Parathyroid adenoma (tissue), 2 donors: ENCODE results near the gene TRABD2B.

Source experiments
- H2AFZ ChIP-seq: fragments of 300-600 bp; sonication (generic); one replicate; pipeline ENCODE4 v1.7.0; 2017; ENCODE audit warnings: antibody characterized with exemption, mild to moderate bottlenecking
- H3K27ac ChIP-seq: fragments of 300-600 bp; sonication (generic); one replicate; pipeline ENCODE4 v1.7.0; 2017
- H3K27me3 ChIP-seq: fragments of 300-600 bp; sonication (generic); one replicate; pipeline ENCODE4 v1.7.0; 2017; ENCODE audit warnings: low read length; ENCODE audit not compliant: control insufficient read depth, insufficient read depth
- H3K36me3 ChIP-seq: fragments of 300-600 bp; sonication (generic); one replicate; pipeline ENCODE4 v1.7.0; 2017; ENCODE audit warnings: low read length; ENCODE audit not compliant: control insufficient read depth, insufficient read depth
- H3K4me1 ChIP-seq: fragments of 300-600 bp; sonication (generic); one replicate; pipeline ENCODE4 v1.7.0; 2017; ENCODE audit warnings: control low read depth
- H3K4me2 ChIP-seq: fragments of 300-600 bp; sonication (generic); one replicate; pipeline ENCODE4 v1.7.0; 2017; ENCODE audit warnings: low read length
- H3K4me3 ChIP-seq: fragments of 300-600 bp; sonication (generic); one replicate; pipeline ENCODE4 v1.7.0; 2017; ENCODE audit warnings: low read depth, low read length
- H3K79me2 ChIP-seq: fragments of 300-600 bp; sonication (generic); one replicate; pipeline ENCODE4 v1.7.0; 2017; ENCODE audit warnings: control low read depth
- H3K9ac ChIP-seq: fragments of 300-600 bp; sonication (generic); one replicate; pipeline ENCODE4 v1.7.0; 2017; ENCODE audit warnings: mild to moderate bottlenecking
- H3K9me3 ChIP-seq: fragments of 300-600 bp; sonication (generic); one replicate; pipeline ENCODE4 v1.7.0; 2017; ENCODE audit warnings: low read length; ENCODE audit not compliant: control insufficient read depth
- CTCF ChIP-seq: fragments of 300-600 bp; sonication (generic); IDR thresholded peaks from one replicate; pipeline ENCODE4 v1.7.0; 2017; ENCODE audit warnings: antibody characterized with exemption, mild to moderate bottlenecking
- donor health status: primary hyperparathyroidism.

TRABD2B gene

GRCh38 chr1:48028218-48029069, 31.3 kb upstream of the TRABD2B start:
- Histone ChIP-seq H3K4me2 (no peak overlapping the region), H2AFZ (no peak overlapping the region), H3K36me3 (no peaks in the 10 kb centered on the region), H3K9me3 (no peaks in the 10 kb centered on the region), H3K4me1 (no peaks in the 10 kb centered on the region), H3K4me3 (no peak overlapping the region), H3K27me3 (no peaks in the 10 kb centered on the region), H3K27ac (no peak overlapping the region), H3K79me2 (no peaks in the 10 kb centered on the region), H3K9ac (no peak overlapping the region)
- TF ChIP-seq CTCF, result no peak

- Histone ChIP-seq H2AFZ (no peak overlapping the region), H3K9me3 (no peaks in the 10 kb centered on the region), H3K36me3 (no peaks in the 10 kb centered on the region), H3K27ac (no peak overlapping the region), H3K4me3 (no peak overlapping the region), H3K4me1 (no peaks in the 10 kb centered on the region), H3K9ac (no peak overlapping the region), H3K27me3 (no peaks in the 10 kb centered on the region), H3K79me2 (no peaks in the 10 kb centered on the region), H3K4me2 (no peak overlapping the region)
- no peak for TF ChIP-seq CTCF
Measured at GRCh38 chr1:48027533-48027835, 30.3 kb upstream of the TRABD2B start.

GRCh38 chr1:48026701-48027532, 29.7 kb upstream of the TRABD2B start:
- H3K9me3 ChIP-seq, result no peaks in the 10 kb centered on the region
- TF ChIP-seq CTCF, result no peak
- no peaks in the 10 kb centered on the region for H3K4me1 ChIP-seq
- H3K27ac ChIP-seq, result no peak overlapping the region
- H3K4me3 ChIP-seq, result no peak overlapping the region
- no peak overlapping the region for H3K4me2 ChIP-seq
- H2AFZ ChIP-seq, result no peak overlapping the region
- H3K79me2 ChIP-seq, result no peaks in the 10 kb centered on the region
- H3K36me3 ChIP-seq, result no peaks in the 10 kb centered on the region
- no peak overlapping the region for H3K9ac ChIP-seq
- no peaks in the 10 kb centered on the region for H3K27me3 ChIP-seq

GRCh38 chr1:48026275-48026674, 29.1 kb upstream of the TRABD2B start:
- H3K36me3 ChIP-seq, result no peaks in the 10 kb centered on the region
- H3K9ac ChIP-seq, result no peak overlapping the region
- no peaks in the 10 kb centered on the region for H3K9me3 ChIP-seq
- H3K4me1 ChIP-seq, result no peaks in the 10 kb centered on the region
- H3K27me3 ChIP-seq, result no peaks in the 10 kb centered on the region
- no peak overlapping the region for H3K4me3 ChIP-seq
- H3K4me2 ChIP-seq, result no peak overlapping the region
- no peaks in the 10 kb centered on the region for H3K79me2 ChIP-seq
- no peak for TF ChIP-seq CTCF
- no peak overlapping the region for H2AFZ ChIP-seq
- no peak overlapping the region for H3K27ac ChIP-seq
